ENCODE data around the gene HPGDS.

GRCh38 chr4:94333866-94334265 lies 8.8 kb downstream of the HPGDS start:
- TF ChIP-seq EZH2 (IDR thresholded peaks at IDR 0.05) (no peak), POLR2AphosphoS5 (IDR thresholded peaks at IDR 0.05; ENCODE audit: borderline replicate concordance, low read depth, low read length) (no peak)
